Measurements from ENCODE around the gene MTM1. TPM values are rescaled to one million over a fixed set of nuclear protein-coding genes. Genes with fewer than 3 reads are reported as not detected.

MTM1 gene
- total RNA-seq, 1 donor: 10.8 TPM

- no peak for DNase-seq (ENCODE audit: low read depth)
- no peak for TF ChIP-seq CTCF (IDR thresholded peaks at IDR 0.05; ENCODE audit: insufficient read depth, low read length)
- no peak overlapping the region for H3K4me3 ChIP-seq (ENCODE audit: low read depth, low read length)
Observed at GRCh38 chrX:150627957-150628356, 59.5 kb downstream of the MTM1 start.

DNA sequence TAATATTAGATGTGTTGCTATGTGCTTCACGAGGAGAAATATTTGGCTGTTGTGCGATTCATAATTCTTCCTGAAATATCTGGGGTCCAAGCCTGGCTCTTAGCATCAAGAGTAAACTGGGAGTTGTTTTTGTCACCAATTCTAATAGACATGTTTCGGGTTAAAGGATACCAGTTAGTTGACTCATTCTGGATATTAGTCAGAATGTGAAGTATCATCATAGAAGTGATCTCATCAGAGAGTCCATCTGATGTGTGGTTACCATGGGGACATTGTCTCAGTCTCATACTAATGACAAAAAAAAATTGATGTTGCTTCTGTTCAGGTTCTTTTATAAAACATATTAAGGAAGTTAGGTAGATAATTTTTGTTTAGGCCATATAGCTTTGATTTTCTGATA, 67.5 kb downstream of the MTM1 start:
- no peak overlapping the region for H3K4me3 ChIP-seq (ENCODE audit: low read depth, low read length)
- no peak for TF ChIP-seq CTCF (IDR thresholded peaks at IDR 0.05; ENCODE audit: insufficient read depth, low read length)
- peak; percentile 46 for DNase-seq (ENCODE audit: low read depth)

DNA sequence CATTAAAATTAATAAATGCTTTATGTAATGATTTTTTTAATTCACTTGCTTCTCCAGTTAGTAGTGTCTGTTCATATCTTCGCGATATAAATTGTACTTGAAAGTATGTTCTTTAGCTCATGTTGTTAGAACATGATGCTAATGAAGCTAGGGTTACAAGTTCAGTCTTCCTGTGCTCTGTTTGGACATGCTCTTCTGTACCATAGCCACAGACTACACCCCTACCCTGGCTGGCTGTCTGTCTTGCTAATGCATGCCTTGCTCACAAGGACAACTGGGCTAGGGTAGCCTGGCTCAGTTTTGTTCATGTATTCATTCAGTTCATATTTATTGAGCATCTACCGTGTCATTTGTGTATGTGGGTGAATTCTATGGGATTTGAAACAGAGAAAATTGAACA, 74.0 kb downstream of the MTM1 start:
- no peak for TF ChIP-seq CTCF (IDR thresholded peaks at IDR 0.05; ENCODE audit: insufficient read depth, low read length)
- no peak for DNase-seq (ENCODE audit: low read depth)
- no peak overlapping the region for H3K4me3 ChIP-seq (ENCODE audit: low read depth, low read length)

DNA sequence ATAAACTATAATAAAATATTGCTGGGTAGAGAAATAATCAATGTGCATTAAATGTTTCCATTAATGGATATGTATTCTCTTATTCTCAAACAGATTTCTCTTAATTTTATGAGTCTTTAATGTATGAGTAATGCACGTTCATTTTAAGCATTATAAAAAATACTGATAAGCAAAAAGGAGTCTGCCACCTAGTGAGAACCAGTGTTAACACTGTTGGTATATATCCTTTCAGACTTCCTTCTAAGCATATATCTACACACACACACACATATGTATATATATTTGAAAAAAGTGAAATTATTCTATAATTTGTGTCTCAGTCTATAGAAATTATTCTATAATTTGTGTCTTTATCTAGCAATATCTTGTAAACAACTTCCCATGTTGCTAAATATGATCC, 74.8 kb downstream of the MTM1 start:
- H3K4me3 ChIP-seq (ENCODE audit: low read depth, low read length): no peak overlapping the region
- DNase-seq (ENCODE audit: low read depth): peak; percentile 16
- TF ChIP-seq CTCF (IDR thresholded peaks at IDR 0.05; ENCODE audit: insufficient read depth, low read length): peak; percentile 15

DNA sequence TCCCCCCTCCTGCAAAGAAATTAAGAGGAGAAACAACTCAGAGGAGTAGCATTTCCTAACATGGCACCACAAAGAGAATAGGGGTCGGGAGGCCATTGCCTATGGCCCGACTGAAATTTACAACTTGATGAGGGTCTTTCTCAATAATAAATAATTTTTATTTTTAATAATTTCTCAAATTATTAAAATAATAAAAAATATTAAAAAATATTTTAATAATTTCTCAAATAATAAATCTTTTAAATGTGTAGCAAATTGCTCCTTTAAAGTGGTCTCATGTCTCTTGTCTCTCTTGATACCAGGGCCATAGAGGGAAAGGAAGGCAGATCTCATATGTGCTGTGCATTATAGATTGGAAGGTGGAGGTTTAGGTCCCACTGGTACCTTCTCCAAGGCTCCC, 75.5 kb downstream of the MTM1 start:
- no peak for TF ChIP-seq CTCF (IDR thresholded peaks at IDR 0.05; ENCODE audit: insufficient read depth, low read length)
- DNase-seq (ENCODE audit: low read depth): no peak
- H3K4me3 ChIP-seq (ENCODE audit: low read depth, low read length): no peak overlapping the region

GRCh38 chrX:150644422-150644821, 76.0 kb downstream of the MTM1 start:
- no peak overlapping the region for H3K4me3 ChIP-seq (ENCODE audit: low read depth, low read length)
- TF ChIP-seq CTCF (IDR thresholded peaks at IDR 0.05; ENCODE audit: insufficient read depth, low read length): no peak
- no peak for DNase-seq (ENCODE audit: low read depth)

DNA sequence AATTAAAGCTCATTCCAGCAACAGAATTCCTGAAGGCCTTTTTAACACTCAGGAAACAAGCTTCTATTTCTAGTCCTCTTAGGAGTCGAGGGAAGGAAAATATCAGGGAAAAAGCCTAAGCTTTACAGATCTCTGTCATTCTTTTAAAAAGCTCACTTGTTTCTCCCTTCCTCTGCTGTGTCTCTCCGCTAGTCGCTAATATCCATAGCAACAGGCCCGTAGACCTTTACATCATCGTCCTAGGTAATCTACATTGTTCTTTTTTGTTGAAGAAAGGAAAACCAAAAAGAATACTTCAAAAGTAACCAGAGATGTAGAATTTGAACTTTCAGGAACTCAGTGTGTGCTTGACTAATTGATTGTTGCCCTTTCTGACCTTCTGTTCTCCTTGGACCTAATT, 78.9 kb downstream of the MTM1 start:
- no peak for DNase-seq (ENCODE audit: low read depth)
- TF ChIP-seq CTCF (IDR thresholded peaks at IDR 0.05; ENCODE audit: insufficient read depth, low read length): no peak
- H3K4me3 ChIP-seq (ENCODE audit: low read depth, low read length): no peak overlapping the region

Measured in fibroblast of the aortic adventitia (primary cell).